ENCODE data around the gene TMED5. TPM values are rescaled to one million over a fixed set of nuclear protein-coding genes. Genes with fewer than 3 reads are reported as not detected.

The TMED5 gene
- total RNA-seq (2012; rRNA removed) (20.1 and 53.3 TPM in 2 replicates), polyA plus RNA-seq (2012; rRNA removed) (38.1 and 39.0 TPM in 2 replicates), Bru-seq, nascent RNA (percentile 90 among the genes with signal in this experiment), BruChase-seq, experiment 1, labeled RNA remaining after a 6-hour chase (percentile 91 among the genes with signal in this experiment), BruChase-seq, experiment 2, labeled RNA remaining after a 2-hour chase (percentile 88 among the genes with signal in this experiment)
- polyA plus RNA-seq (2012; cell fraction: cytosol; rRNA removed): 11.1 and 12.9 TPM in 2 replicates
- 5.0 and 19.1 TPM in 2 replicates for polyA plus RNA-seq (2012; cell fraction: nucleus; rRNA removed; ENCODE audit: low replicate concordance)
- long read RNA-seq, full-length matches to known transcripts: 148 of 164 reads
- long read RNA-seq, partial matches to known transcripts: 2 of 164 reads
- long read RNA-seq, other reads (novel, unspliced or antisense): 14 of 164 reads

GRCh38 chr1:93179886-93180722 lies at the start of gene TMED5:
Gene TMED5, minus strand, starts transcription at chr1:93180413. Its CDS starts 171 bp downstream, at chr1:93180242.
- intact Hi-C loops (cut with micrococcal nuclease) (loop anchor here (2.0 to 5.0 kb wide), 4 partner anchors 48 to 169 kb away; partner anchors contain the start of gene MTF2), in situ Hi-C loops (cut with MboI; ENCODE audit: low sequenced_read_pairs) (no loop called here), dilution Hi-C loops (cut with HindIII; ENCODE audit: low sequenced_read_pairs, unreplicated experiment) (no loop called here)
- H3K36me3 ChIP-seq (ENCODE audit: control insufficient read depth, insufficient read depth, low read length): peaks cover 2% of the 10 kb centered on the region; the same call in 1 of the 2 replicates
- peak within 1 kb of the TSS; percentile 59; the same call in 2 of the 3 replicates for H2BK15ac ChIP-seq (ENCODE audit: low read depth, low read length)
- H2BK5ac ChIP-seq (ENCODE audit: low read depth, low read length, poor library complexity, severe bottlenecking): peak within 1 kb of the TSS; percentile 87
- H4K20me1 ChIP-seq (ENCODE audit: insufficient read depth, low read length): peaks cover 20% of the 10 kb centered on the region
- peak within 1 kb of the TSS; percentile 91 for H3K27ac ChIP-seq (ENCODE audit: insufficient read depth, low read length)
- peak within 1 kb of the TSS; percentile 73 for H2BK120ac ChIP-seq (ENCODE audit: low read depth, low read length)
- peak within 1 kb of the TSS; percentile 82 to 96 for H4K8ac ChIP-seq (ENCODE audit: low read depth in 2 of 2, low read length in 2 of 2)
- peak within 1 kb of the TSS; percentile 95 for H3K4ac ChIP-seq (ENCODE audit: low read depth, low read length)
- no peaks in the 10 kb centered on the region for H3K9me3 ChIP-seq (ENCODE audit: control insufficient read depth, insufficient read depth, low read length)
- H3K9me1 ChIP-seq (ENCODE audit: insufficient read depth, low read length): no peaks in the 10 kb centered on the region
- H3K27me3 ChIP-seq (ENCODE audit: control insufficient read depth, insufficient read depth, low read length): no peaks in the 10 kb centered on the region
- H3K4me1 ChIP-seq (ENCODE audit: control insufficient read depth, insufficient read depth, low read length): no peaks in the 10 kb centered on the region
- peak within 1 kb of the TSS; percentile 76 for H3K4me3 ChIP-seq (ENCODE audit: insufficient read depth, low read depth, low read length)
- peak within 1 kb of the TSS; percentile 47 for H4K5ac ChIP-seq (ENCODE audit: low read depth, low read length)
- H2AK9ac ChIP-seq (replicated peaks; ENCODE audit: low read depth, low read length, poor library complexity): peak within 1 kb of the TSS; percentile 97
- H2AFZ ChIP-seq (replicated peaks; ENCODE audit: low read length, poor library complexity): peak within 1 kb of the TSS; percentile 96
- DNase-seq (peak; percentile 98), ATAC-seq (ENCODE audit: low read depth) (peak; percentile 91)
- H4K91ac ChIP-seq (ENCODE audit: insufficient read depth, low read depth, low read length): peak within 1 kb of the TSS; percentile 82
- H3K79me1 ChIP-seq (ENCODE audit: low read depth in 1 of 2, low read length in 2 of 2): peaks cover 6 to 39% of the 10 kb centered on the region in 2 experiments
- CTCF ChIA-PET: no interaction called here
- H2BK20ac ChIP-seq (ENCODE audit: low read depth, low read length): no peak within 1 kb of the TSS; the same call in 1 of the 2 replicates
- H3K56ac ChIP-seq (ENCODE audit: extremely low read depth, insufficient read depth, low read length): peak within 1 kb of the TSS; percentile 91
- BruUV-seq (replicated peaks): no TSS peak
- peak within 1 kb of the TSS; percentile 96 for H3K14ac ChIP-seq (replicated peaks; ENCODE audit: low read depth, low read length)
- peak within 1 kb of the TSS; percentile 99 for H3K23ac ChIP-seq (ENCODE audit: low read depth, low read length)
- H3K18ac ChIP-seq (ENCODE audit: low read depth, low read length): peak within 1 kb of the TSS; percentile 81
- peak within 1 kb of the TSS; percentile 93 for H3K9ac ChIP-seq (ENCODE audit: low read depth, low read length)
- POLR2A ChIA-PET (ENCODE audit: unreplicated experiment): no interaction called here
- peak within 1 kb of the TSS; percentile 97 for H3K4me2 ChIP-seq (ENCODE audit: low read depth, low read length)
- WGBS, 2 experiments (ENCODE audit: extremely low coverage in 2 of 2, insufficient read length in 1 of 2): 1% methylated on average over 34 of the region's 78 CpGs; no CpG with 5 or more reads in 1 of the 2 experiments
- H2AK5ac ChIP-seq (ENCODE audit: low read depth, low read length): peak within 1 kb of the TSS; percentile 94
- 0 out of 2 replicates have a peak, but pooled peaks have one; percentile 11 for TF ChIP-seq CTCF (conservative IDR thresholded peaks at IDR 0.05; ENCODE audit: low read depth, low read length)
- peak; percentile 95 for TF ChIP-seq POLR2A (IDR thresholded peaks at IDR 0.05; ENCODE audit: low read depth, low read length)
- TF ChIP-seq FOS (IDR thresholded peaks at IDR 0.05; ENCODE audit: low read depth, low read length): no peak
- peak; percentile 96 for TF ChIP-seq CEBPB (IDR thresholded peaks at IDR 0.05; ENCODE audit: low read depth, low read length)
- TF ChIP-seq MAFK (IDR thresholded peaks at IDR 0.05; ENCODE audit: low read depth, low read length): no peak
- peak; percentile 56; the same call in 1 of the 2 replicates for TF ChIP-seq CHD1 (IDR thresholded peaks at IDR 0.05; ENCODE audit: low read depth, low read length)
- TF ChIP-seq MAZ (IDR thresholded peaks at IDR 0.05; ENCODE audit: borderline replicate concordance, low read depth, low read length): peak; percentile 97
- TF ChIP-seq RAD21 (IDR thresholded peaks at IDR 0.05; ENCODE audit: low read length): no peak
- no peak for TF ChIP-seq SMC3 (IDR thresholded peaks at IDR 0.05; ENCODE audit: low read depth, low read length)
- TF ChIP-seq RFX5 (IDR thresholded peaks at IDR 0.05; ENCODE audit: low read depth, low read length): no peak
- TF ChIP-seq MXI1 (IDR thresholded peaks at IDR 0.05; ENCODE audit: borderline replicate concordance, low read depth, low read length): no peak
- TF ChIP-seq RCOR1 (IDR thresholded peaks at IDR 0.05; ENCODE audit: insufficient replicate concordance, low read length): no peak
- TF ChIP-seq NFE2L2 (IDR thresholded peaks at IDR 0.05; ENCODE audit: low read depth, low read length): no peak

Measured in IMR-90 (cell line).